PC-3 (cell line): ENCODE data around the gene NFIX.

Source experiments
- EZH2 ChIP-seq: fragments of 300-600 bp; sonication (generic); IDR thresholded peaks from one replicate; pipeline ENCODE4 v1.6.1; 2017; ENCODE audit warnings: antibody characterized with exemption, mild to moderate bottlenecking, low read length; ENCODE audit not compliant: unreplicated experiment
- EZH2phosphoT487 ChIP-seq: fragments of 300-600 bp; sonication (generic); IDR thresholded peaks from 2 replicates; pipeline ENCODE4 v1.6.1; 2018; ENCODE audit warnings: mild to moderate bottlenecking, antibody characterized with exemption, low read length, borderline replicate concordance
- TF ChIP-seq, protein P1 (sequence below): fragments of 300-600 bp; sonication (generic); conservative IDR thresholded peaks from 2 replicates; pipeline ENCODE4 v1.5.1; 2017; ENCODE audit warnings: antibody characterized with exemption, low read depth, mild to moderate bottlenecking, low read length

DNA sequence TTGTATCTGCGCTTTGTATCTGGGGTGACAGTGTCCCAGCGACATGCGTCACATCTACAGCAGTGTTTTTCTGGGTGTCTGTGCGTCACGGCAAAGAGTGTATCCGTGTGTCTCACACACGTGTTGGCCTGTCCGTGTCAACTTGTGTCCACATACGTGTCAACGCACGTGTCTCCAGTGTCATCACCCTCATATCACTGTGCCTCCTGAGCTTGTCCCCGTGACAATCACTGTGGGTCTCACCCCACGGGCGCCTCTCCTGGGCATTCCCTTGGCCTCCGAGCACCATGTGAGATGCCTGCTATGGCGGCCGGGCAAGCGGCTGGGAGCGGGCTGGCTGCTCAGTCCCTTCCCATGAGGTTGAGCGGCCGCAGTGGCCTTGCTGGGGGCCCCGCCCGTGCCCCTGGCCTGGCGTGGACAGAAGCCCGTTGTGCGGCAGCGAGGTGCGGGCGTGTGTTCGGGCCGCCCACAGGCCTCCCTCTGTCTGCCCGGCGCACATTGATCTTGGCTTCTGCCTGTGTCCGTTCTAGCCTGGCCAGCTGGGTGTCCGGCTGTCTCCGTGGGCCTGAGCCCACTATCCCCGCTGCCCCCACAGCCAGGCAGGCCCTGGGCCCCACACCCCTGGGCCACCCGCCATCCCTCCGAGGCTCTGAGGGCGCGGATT, 6.4 kb downstream of the NFIX start:
- no peak for TF ChIP-seq EZH2phosphoT487
- no peak for TF ChIP-seq EZH2
- TF ChIP-seq, protein P1, sequence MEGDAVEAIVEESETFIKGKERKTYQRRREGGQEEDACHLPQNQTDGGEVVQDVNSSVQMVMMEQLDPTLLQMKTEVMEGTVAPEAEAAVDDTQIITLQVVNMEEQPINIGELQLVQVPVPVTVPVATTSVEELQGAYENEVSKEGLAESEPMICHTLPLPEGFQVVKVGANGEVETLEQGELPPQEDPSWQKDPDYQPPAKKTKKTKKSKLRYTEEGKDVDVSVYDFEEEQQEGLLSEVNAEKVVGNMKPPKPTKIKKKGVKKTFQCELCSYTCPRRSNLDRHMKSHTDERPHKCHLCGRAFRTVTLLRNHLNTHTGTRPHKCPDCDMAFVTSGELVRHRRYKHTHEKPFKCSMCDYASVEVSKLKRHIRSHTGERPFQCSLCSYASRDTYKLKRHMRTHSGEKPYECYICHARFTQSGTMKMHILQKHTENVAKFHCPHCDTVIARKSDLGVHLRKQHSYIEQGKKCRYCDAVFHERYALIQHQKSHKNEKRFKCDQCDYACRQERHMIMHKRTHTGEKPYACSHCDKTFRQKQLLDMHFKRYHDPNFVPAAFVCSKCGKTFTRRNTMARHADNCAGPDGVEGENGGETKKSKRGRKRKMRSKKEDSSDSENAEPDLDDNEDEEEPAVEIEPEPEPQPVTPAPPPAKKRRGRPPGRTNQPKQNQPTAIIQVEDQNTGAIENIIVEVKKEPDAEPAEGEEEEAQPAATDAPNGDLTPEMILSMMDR, result no peak
